Trophoblast cell (in vitro differentiated cells and primary cell): Measurements from ENCODE around the gene CSF1.

Experiments
- DNase-seq, 2 donors: peaks; one replicate each; pipeline ENCODE4 v3.0.0-alpha.2; 2016
- H2AFZ ChIP-seq: 2 replicates; pipeline ENCODE4 v1.6.1; 2013; ENCODE audit warnings: low read length, moderate library complexity, mild to moderate bottlenecking; ENCODE audit not compliant: insufficient read depth, poor library complexity
- H2AK5ac ChIP-seq: 2 replicates; pipeline ENCODE4 v1.6.1; 2013; ENCODE audit warnings: mild to moderate bottlenecking, low read length
- H2BK120ac ChIP-seq: 2 replicates; pipeline ENCODE4 v1.6.1; 2013; ENCODE audit warnings: low read length, mild to moderate bottlenecking, moderate library complexity; ENCODE audit not compliant: insufficient read depth, poor library complexity
- H2BK12ac ChIP-seq: 2 replicates; pipeline ENCODE4 v1.6.1; 2013; ENCODE audit warnings: mild to moderate bottlenecking, low read length, moderate library complexity
- H2BK5ac ChIP-seq: 2 replicates; pipeline ENCODE4 v1.6.1; 2013; ENCODE audit warnings: low read length, low read depth, moderate library complexity, mild to moderate bottlenecking; ENCODE audit not compliant: poor library complexity
- H3K14ac ChIP-seq: 2 replicates; pipeline ENCODE4 v1.6.1; 2013; ENCODE audit warnings: mild to moderate bottlenecking, low read length
- H3K18ac ChIP-seq: 2 replicates; pipeline ENCODE4 v1.6.1; 2013; ENCODE audit warnings: mild to moderate bottlenecking, low read length
- H3K23ac ChIP-seq: 2 replicates; pipeline ENCODE4 v1.6.1; 2013; ENCODE audit warnings: low read length
- H3K27ac ChIP-seq: 2 replicates; pipeline ENCODE4 v1.5.1; 2013; ENCODE audit warnings: low read depth, mild to moderate bottlenecking, inconsistent platforms, low read length, moderate library complexity
- H3K27me3 ChIP-seq: 2 replicates; pipeline ENCODE4 v1.6.1; 2013; ENCODE audit warnings: inconsistent platforms, mild to moderate bottlenecking, low read length, moderate library complexity; ENCODE audit not compliant: insufficient read depth
- H3K36me3 ChIP-seq, 2 experiments: 1 replicate in 1 of 2; 2 replicates in 1 of 2; pipeline ENCODE4 v1.6.1; 2013; ENCODE audit warnings: low read length in 2 of 2, mild to moderate bottlenecking in 2 of 2, moderate library complexity in 1 of 2; ENCODE audit not compliant: insufficient read depth in 2 of 2, control insufficient read depth in 1 of 2
- H3K4ac ChIP-seq: 2 replicates; pipeline ENCODE4 v1.6.1; 2013; ENCODE audit warnings: low read depth, mild to moderate bottlenecking, low read length, moderate library complexity
- H3K4me1 ChIP-seq, 2 experiments: 1 replicate in 1 of 2; 2 replicates in 1 of 2; pipeline ENCODE4 v1.6.1; 2013; ENCODE audit warnings: low read length in 2 of 2, mild to moderate bottlenecking in 2 of 2, moderate library complexity in 1 of 2; ENCODE audit not compliant: insufficient read depth in 2 of 2, control insufficient read depth in 1 of 2
- H3K4me2 ChIP-seq: 2 replicates; pipeline ENCODE4 v1.6.1; 2013; ENCODE audit warnings: inconsistent platforms, mild to moderate bottlenecking, low read length, moderate library complexity
- H3K4me3 ChIP-seq: 2 replicates; pipeline ENCODE4 v1.5.1; 2013; ENCODE audit warnings: mild to moderate bottlenecking, low read depth, low read length, inconsistent platforms
- H3K79me1 ChIP-seq: one replicate; pipeline ENCODE4 v1.6.1; 2013; ENCODE audit warnings: low read length
- H3K79me2 ChIP-seq: 2 replicates; pipeline ENCODE4 v1.6.1; 2013; ENCODE audit warnings: low read length, mild to moderate bottlenecking; ENCODE audit not compliant: control insufficient read depth, insufficient read depth, poor library complexity
- H3K9ac ChIP-seq: 2 replicates; pipeline ENCODE4 v1.6.1; 2013; ENCODE audit warnings: mild to moderate bottlenecking, low read length
- H3K9me3 ChIP-seq: 2 replicates; pipeline ENCODE4 v1.6.1; 2013; ENCODE audit warnings: low read depth, mild to moderate bottlenecking, control low read depth, inconsistent platforms, low read length; ENCODE audit not compliant: insufficient read depth
- H4K12ac ChIP-seq: 2 replicates; pipeline ENCODE4 v1.6.1; 2013; ENCODE audit warnings: low read depth, mild to moderate bottlenecking, low read length, moderate library complexity
- H4K8ac ChIP-seq: 2 replicates; pipeline ENCODE4 v1.6.1; 2013; ENCODE audit warnings: low read depth, mild to moderate bottlenecking, low read length, moderate library complexity
- H4K91ac ChIP-seq: one replicate; pipeline ENCODE4 v1.6.1; 2013; ENCODE audit warnings: low read depth, mild to moderate bottlenecking, low read length, moderate library complexity
- WGBS: extraction: QIAGEN DNeasy Blood & Tissue Kit; methylation state at CpG from one replicate; pipeline ENCODE4 v1.1.7; 2013; ENCODE audit warnings: missing lambda C conversion rate; ENCODE audit not compliant: insufficient read length, insufficient coverage; ENCODE audit errors: extremely low coverage; 5-methylcytosine and 5-hydroxymethylcytosine counted together

The CSF1 gene

DNA sequence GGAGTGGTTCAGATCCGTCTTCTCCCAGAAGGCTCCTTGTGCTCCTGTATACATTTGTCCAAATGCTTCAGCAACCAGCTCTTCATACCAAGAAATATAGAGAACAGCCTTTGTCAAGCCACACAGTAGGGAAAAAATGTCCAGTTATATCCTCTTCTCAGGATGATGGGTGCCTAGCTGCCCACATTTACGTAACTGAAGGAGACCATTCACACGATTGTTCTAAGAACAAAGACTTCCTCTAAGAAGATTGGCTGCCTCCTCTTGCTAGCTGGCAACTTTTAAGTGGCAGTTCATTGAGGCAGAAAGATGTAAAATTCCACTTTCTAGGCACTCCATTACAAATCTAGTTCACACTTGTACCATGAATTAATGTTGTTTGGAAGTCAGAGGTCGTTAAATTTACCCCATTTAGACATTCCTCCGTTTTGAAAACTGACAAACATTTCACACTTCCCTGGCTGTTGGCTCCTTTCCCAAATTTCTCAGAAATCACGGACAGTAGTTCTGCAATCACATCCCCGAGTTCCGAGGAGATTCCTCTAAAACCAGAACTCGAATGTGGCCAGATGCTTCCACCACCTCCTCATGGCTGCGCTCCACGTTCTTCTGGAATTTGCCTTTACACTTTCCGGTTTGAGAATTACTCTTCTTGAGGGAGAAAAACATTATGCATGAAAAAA lies 45.6 kb upstream of the CSF1 start:
- Histone ChIP-seq H3K4ac (no peak overlapping the region), H2AFZ (no peak overlapping the region), H3K36me3 (no peaks in the 10 kb centered on the region), H3K9ac (no peak overlapping the region), H2BK5ac (no peak overlapping the region), H3K79me2 (no peaks in the 10 kb centered on the region), H3K23ac (no peak overlapping the region), H3K18ac (no peak overlapping the region), H3K79me1 (no peaks in the 10 kb centered on the region), H4K12ac (no peak overlapping the region), H4K91ac (no peak overlapping the region), H3K14ac (no peak overlapping the region), H2BK120ac (no peak overlapping the region), H3K4me3 (no peak overlapping the region), H3K4me2 (no peak overlapping the region), H3K9me3 (peaks cover 2% of the 10 kb centered on the region), H3K27me3 (no peaks in the 10 kb centered on the region), H2AK5ac (no peak overlapping the region), H3K27ac (no peak overlapping the region), H3K4me1 (peaks cover 0 to 2% of the 10 kb centered on the region in 2 experiments), H4K8ac (no peak overlapping the region), H2BK12ac (no peak overlapping the region)
- no peak for DNase-seq
- no CpG with 5 or more reads among the region's 12 CpGs for WGBS

DNA sequence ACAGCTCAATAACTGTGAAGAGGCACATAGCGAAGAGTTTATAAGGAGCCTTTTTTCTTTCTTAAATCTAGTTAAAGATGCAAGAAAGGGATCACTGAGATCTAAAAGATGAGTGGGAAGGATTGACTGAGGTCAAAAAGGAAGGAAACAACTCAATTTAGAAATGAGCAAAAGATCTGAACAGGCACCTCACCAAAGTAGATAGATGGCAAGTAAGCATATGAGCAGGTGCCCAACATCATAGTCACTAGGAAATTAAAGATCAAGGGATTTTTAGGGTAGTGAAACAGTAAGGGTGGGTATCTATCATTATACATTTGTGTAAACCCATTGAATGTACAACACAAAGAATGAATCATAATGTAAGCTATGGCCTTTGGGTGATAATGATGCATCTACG lies 44.6 kb upstream of the CSF1 start:
- Histone ChIP-seq H2AFZ (no peak overlapping the region), H4K91ac (no peak overlapping the region), H3K79me2 (no peaks in the 10 kb centered on the region), H3K79me1 (no peaks in the 10 kb centered on the region), H3K27me3 (no peaks in the 10 kb centered on the region), H4K8ac (no peak overlapping the region), H2AK5ac (no peak overlapping the region), H3K4ac (no peak overlapping the region), H3K14ac (no peak overlapping the region), H4K12ac (no peak overlapping the region), H3K36me3 (no peaks in the 10 kb centered on the region), H3K4me1 (peaks cover 0 to 2% of the 10 kb centered on the region in 2 experiments), H3K4me2 (no peak overlapping the region), H2BK5ac (no peak overlapping the region), H3K9ac (no peak overlapping the region), H2BK12ac (no peak overlapping the region), H3K23ac (no peak overlapping the region), H3K9me3 (peaks cover 2% of the 10 kb centered on the region), H2BK120ac (no peak overlapping the region), H3K27ac (no peak overlapping the region), H3K18ac (no peak overlapping the region), H3K4me3 (no peak overlapping the region)
- no peak for DNase-seq
- WGBS, result no CpG with 5 or more reads among the region's 2 CpGs

DNA sequence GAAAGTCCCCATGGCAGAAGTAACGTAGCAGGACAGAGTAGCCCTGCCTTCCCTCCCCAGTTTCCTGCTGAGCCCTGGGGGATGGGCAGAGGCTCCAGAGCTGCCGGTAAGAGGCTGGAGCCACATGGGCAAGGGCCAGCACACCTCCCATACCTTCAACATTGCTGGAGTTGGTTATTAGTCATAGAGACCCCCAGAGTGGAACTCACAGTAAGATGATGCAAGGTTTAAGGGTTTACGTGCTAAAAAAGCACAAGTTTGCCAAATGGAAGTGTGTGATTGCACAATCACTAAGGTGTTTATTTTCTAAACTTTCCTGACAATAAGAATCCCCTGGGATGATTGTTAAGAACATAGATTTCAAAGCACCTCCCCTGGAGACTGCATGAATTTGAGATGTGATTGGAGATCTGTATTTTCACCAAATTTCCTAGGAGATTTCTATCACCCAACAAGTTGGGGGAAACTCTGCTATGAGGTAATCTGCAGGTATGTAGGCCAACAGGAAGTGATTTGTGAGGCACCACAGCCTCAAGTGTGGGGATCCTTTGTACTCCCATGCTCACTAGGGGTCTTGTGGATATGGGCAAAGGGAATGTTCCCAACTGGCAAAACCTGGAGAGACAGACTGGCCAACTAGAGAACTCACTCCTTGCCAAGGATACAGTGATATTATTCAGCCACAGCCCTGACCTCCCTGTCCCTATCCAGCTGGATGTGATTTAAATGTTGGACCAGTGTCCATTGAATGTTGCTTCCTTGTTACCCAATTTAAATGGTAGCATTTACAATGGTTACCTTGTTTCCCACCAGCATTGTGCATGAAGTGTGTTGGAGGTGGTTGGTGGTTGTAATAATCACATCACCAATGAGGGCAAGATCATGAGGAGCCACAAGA lies 37.1 kb upstream of the CSF1 start:
- Histone ChIP-seq H2BK12ac (peak overlapping the region; percentile 21), H4K12ac (no peak overlapping the region), H2BK120ac (no peak overlapping the region), H2AK5ac (peak overlapping the region; percentile 49), H3K4me1 (peaks cover 25 to 33% of the 10 kb centered on the region in 2 experiments), H3K4ac (no peak overlapping the region), H3K9ac (no peak overlapping the region), H4K8ac (no peak overlapping the region), H3K9me3 (no peaks in the 10 kb centered on the region), H3K23ac (no peak overlapping the region), H3K27me3 (no peaks in the 10 kb centered on the region), H3K4me2 (no peak overlapping the region), H3K36me3 (no peaks in the 10 kb centered on the region), H3K14ac (peak overlapping the region; percentile 1), H3K27ac (peak overlapping the region; percentile 7), H3K18ac (no peak overlapping the region), H3K79me2 (peaks cover 3% of the 10 kb centered on the region), H2BK5ac (no peak overlapping the region), H3K79me1 (peaks cover 19% of the 10 kb centered on the region), H2AFZ (no peak overlapping the region), H3K4me3 (no peak overlapping the region), H4K91ac (peak overlapping the region; percentile 1)
- DNase-seq, result no peak
- WGBS, result no CpG with 5 or more reads among the region's 3 CpGs

DNA sequence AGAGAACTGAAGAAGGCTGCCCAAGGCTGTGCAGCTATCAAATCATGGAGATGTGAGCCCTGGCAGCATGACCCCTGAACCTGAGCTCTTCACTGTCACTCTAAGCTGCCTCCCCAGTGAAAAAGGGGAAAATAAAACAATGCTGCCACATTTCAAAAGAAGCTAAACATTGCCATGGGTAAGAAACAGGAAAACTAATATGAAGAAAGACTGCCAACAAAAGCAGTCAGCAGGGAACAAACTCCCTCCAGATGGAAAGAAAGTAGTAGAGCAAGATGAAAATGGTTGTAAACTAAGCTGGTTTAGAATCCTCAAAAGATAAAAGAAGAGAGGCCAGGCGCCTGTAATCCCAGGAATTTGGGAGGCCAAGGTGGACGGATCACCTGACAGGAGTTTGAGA lies 36.2 kb upstream of the CSF1 start:
- Histone ChIP-seq H3K79me2 (peaks cover 3% of the 10 kb centered on the region), H3K14ac (no peak overlapping the region), H3K36me3 (no peaks in the 10 kb centered on the region), H3K27me3 (no peaks in the 10 kb centered on the region), H3K23ac (no peak overlapping the region), H3K9me3 (no peaks in the 10 kb centered on the region), H2AFZ (no peak overlapping the region), H3K4ac (no peak overlapping the region), H3K27ac (no peak overlapping the region), H3K9ac (no peak overlapping the region), H3K79me1 (peaks cover 19% of the 10 kb centered on the region), H4K12ac (no peak overlapping the region), H2AK5ac (no peak overlapping the region), H2BK5ac (peak overlapping the region; percentile 4), H2BK12ac (peak overlapping the region; percentile 1), H4K91ac (no peak overlapping the region), H3K4me2 (no peak overlapping the region), H4K8ac (no peak overlapping the region), H3K4me1 (peaks cover 30 to 37% of the 10 kb centered on the region in 2 experiments), H2BK120ac (no peak overlapping the region), H3K18ac (no peak overlapping the region), H3K4me3 (no peak overlapping the region)
- no CpG with 5 or more reads among the region's 2 CpGs for WGBS
- no peak for DNase-seq
